Progenitor cell of endocrine pancreas (in vitro differentiated cells): ENCODE results near the gene COQ9. TPM values are rescaled to one million over a fixed set of nuclear protein-coding genes. Genes with fewer than 3 reads are reported as not detected.

Experiments
- total RNA-seq: library from RNA; stranded (reverse); gene quantifications from 2 replicates; pipeline ENCODE4 v1.2.1, GENCODE V29; 2021

The COQ9 gene
- total RNA-seq, 1 donor from 2014 or later: 70.2 TPM

Other genes starting within 250 kb of the COQ9 start
- 40.7 and 43.0 TPM in 2 replicates for gene ARL2BP, start 202.2 kb upstream of the COQ9 start, total RNA-seq
- gene PLLP, start 162.8 kb upstream of the COQ9 start, total RNA-seq: 1.6 and 2.9 TPM in 2 replicates
- gene CCL22, start 88.7 kb upstream of the COQ9 start, total RNA-seq: not detected in 2 replicates
- gene CX3CL1, start 75.0 kb upstream of the COQ9 start, total RNA-seq: 0.53 and 0.74 TPM in 2 replicates
- not detected in 2 replicates for gene CCL17, start 42.7 kb upstream of the COQ9 start, total RNA-seq
- 79.3 and 83.3 TPM in 2 replicates for gene CIAPIN1, start 94 bp upstream of the COQ9 start, total RNA-seq
- 68.5 and 69.6 TPM in 2 replicates for gene POLR2C, start 15.2 kb downstream of the COQ9 start, total RNA-seq
- 35.0 and 38.6 TPM in 2 replicates for gene DOK4, start 39.0 kb downstream of the COQ9 start, total RNA-seq
- gene CCDC102A, start 89.1 kb downstream of the COQ9 start, total RNA-seq: 15.6 and 16.9 TPM in 2 replicates
- gene ADGRG5, start 95.2 kb downstream of the COQ9 start, total RNA-seq: 1.6 and 1.9 TPM in 2 replicates
- 19.7 and 26.2 TPM in 2 replicates for gene ADGRG1, start 181.2 kb downstream of the COQ9 start, total RNA-seq
- not detected in 2 replicates for gene ADGRG3, start 220.8 kb downstream of the COQ9 start, total RNA-seq
- gene DRC7, start 247.3 kb downstream of the COQ9 start, total RNA-seq: 5.6 and 6.8 TPM in 2 replicates